ENCODE data around the gene FCF1.

The FCF1 gene

DNA sequence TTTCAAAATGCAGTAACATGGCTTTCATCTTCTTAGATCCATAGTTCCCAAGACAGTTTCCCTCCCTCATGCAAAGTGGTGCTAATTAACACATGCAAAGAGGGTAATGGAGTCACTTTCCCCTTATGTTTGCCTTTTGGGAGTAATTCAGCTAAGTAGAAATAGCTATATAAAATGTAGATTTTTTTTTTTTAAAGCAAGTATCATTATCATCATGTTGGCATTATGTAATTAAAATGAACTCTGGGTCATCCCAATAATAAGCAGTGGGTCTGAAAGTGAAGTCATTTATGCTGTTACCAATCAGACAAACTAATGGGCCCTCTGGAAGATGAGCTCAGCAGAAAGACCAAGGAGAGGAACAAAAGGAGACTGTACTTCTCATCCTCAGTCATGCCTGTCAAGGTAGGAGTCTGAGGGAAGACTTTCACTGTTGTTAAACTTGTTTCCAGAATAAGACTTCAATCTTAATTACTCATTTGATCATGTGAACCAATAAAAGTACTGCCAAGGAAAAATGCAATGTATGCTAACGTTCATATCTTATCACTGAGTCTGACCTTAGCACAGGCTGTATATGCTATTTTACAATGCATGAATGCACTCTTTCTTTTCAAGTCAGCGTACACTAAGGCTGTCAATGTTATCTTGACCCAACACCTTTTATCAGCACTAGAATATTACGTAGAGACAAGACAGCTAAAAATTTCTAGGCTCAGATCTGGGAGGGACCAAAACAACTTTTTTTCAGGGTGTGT lies 26.8 kb upstream of the FCF1 start:
- TF ChIP-seq ZFX (IDR thresholded peaks at IDR 0.05) (no peak), CTCF (conservative IDR thresholded peaks at IDR 0.05) (no peak)
- H3K27ac ChIP-seq = no peak overlapping the region

DNA sequence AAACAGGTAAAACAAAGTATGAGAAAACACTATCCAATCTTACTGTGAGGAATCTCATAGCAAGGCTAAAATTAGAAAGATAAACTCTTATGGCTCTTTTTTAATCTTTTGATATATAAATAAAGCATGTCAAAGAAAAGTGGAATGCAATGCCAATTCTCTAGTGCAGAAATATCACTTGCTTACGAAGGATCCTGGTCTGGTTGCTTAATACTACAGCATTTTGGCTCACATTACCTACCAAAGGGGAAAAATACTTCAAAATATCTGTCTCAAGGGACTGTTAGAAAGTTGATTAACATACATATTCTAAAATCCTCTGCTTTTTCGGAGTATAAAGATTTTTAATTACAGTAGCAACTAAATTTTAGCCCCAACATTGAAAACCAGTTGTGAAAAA lies 21.5 kb upstream of the FCF1 start:
- no peak overlapping the region for H3K27ac ChIP-seq
- TF ChIP-seq ZFX (IDR thresholded peaks at IDR 0.05) (no peak), CTCF (conservative IDR thresholded peaks at IDR 0.05) (no peak)

- TF ChIP-seq ZFX (IDR thresholded peaks at IDR 0.05) (no peak), CTCF (conservative IDR thresholded peaks at IDR 0.05) (no peak)
- H3K27ac ChIP-seq = no peak overlapping the region
Observed at GRCh38 chr14:74693191-74693590, 19.8 kb upstream of the FCF1 start.

GRCh38 chr14:74695406-74695805 lies 17.5 kb upstream of the FCF1 start:
- H3K27ac ChIP-seq = no peak overlapping the region
- no peak for TF ChIP-seq CTCF (conservative IDR thresholded peaks at IDR 0.05)
- TF ChIP-seq ZFX (IDR thresholded peaks at IDR 0.05) = no peak

GRCh38 chr14:74697011-74697410 lies 15.9 kb upstream of the FCF1 start:
- no peak overlapping the region for H3K27ac ChIP-seq
- no peak for TF ChIP-seq ZFX (IDR thresholded peaks at IDR 0.05)
- TF ChIP-seq CTCF (conservative IDR thresholded peaks at IDR 0.05) = no peak

GRCh38 chr14:74697543-74697942 lies 15.4 kb upstream of the FCF1 start:
- TF ChIP-seq CTCF (conservative IDR thresholded peaks at IDR 0.05) = no peak
- no peak for TF ChIP-seq ZFX (IDR thresholded peaks at IDR 0.05)
- H3K27ac ChIP-seq = no peak overlapping the region

DNA sequence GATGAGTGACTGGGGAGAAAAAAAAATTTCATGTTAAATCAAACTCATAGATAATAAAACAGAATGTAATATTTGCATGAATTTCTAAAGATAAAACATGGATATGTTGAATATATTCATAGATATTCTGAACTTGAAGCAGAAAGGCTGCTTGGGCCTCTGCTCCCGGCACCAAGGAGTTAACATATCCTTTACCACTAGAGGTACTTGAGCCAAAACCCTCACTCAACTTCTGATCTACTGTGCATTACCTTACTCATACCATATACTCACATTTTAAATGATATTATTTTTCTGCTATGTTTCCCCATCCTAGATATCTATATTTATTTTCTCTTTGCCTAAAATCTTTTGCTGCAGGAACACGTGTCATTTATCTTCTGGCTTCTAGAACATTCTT lies 15.0 kb upstream of the FCF1 start:
- TF ChIP-seq CTCF (conservative IDR thresholded peaks at IDR 0.05) (no peak), ZFX (IDR thresholded peaks at IDR 0.05) (no peak)
- H3K27ac ChIP-seq = no peak overlapping the region
